ENCODE results near the gene C17orf114.
A peak's percentile ranks its signal among the peaks of the same experiment; 100 is the strongest.

Gene C17orf114

DNA sequence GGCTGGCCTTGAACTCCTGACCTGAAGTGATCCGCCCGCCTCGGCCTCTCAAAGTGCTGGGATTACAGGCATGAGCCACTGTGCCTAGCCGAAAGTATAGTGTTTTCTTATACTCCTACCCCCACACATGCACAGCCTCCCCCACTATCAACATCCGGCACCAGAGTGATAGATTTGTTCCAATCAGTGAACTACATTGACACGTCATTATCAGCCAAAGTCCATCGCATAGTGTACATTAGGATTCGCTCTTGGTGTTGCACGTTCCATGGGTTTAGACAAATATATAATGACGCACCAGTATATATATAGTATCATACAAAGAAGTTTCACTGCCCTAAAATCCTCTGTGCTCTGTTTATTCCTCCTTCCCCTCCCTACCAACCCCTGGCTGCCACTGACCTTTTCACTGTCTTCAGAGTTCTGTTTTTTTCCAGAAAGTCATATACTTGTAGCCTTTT lies 42.3 kb downstream of the C17orf114 start (continued):
- no peak for TF ChIP-seq RFX5 (IDR thresholded peaks at IDR 0.05; ENCODE audit: low read depth, low read length)
- peak; percentile 49; the same call in 1 of the 2 replicates for TF ChIP-seq HNF1A (IDR thresholded peaks at IDR 0.05; ENCODE audit: low read depth)
- TF ChIP-seq HNF1A (CRISPR knock-in tag; IDR thresholded peaks at IDR 0.05; ENCODE audit: borderline replicate concordance), result peak; percentile 76; the same call in 1 of the 2 replicates
- peak; percentile 45; the same call in 1 of the 2 replicates for TF ChIP-seq KAT7 (CRISPR knock-in tag; IDR thresholded peaks at IDR 0.05; ENCODE audit: borderline replicate concordance)
- TF ChIP-seq ETV5 (CRISPR knock-in tag; IDR thresholded peaks at IDR 0.05; ENCODE audit: borderline replicate concordance), result peak; percentile 99
- TF ChIP-seq MEIS2 (CRISPR knock-in tag; IDR thresholded peaks at IDR 0.05), result peak; percentile 84
- TF ChIP-seq ZNF274 (CRISPR knock-in tag; IDR thresholded peaks at IDR 0.05), result no peak
- peak; percentile 82 for TF ChIP-seq FOXA1 (IDR thresholded peaks at IDR 0.05)
- TF ChIP-seq FOXA1 (CRISPR knock-in tag; IDR thresholded peaks at IDR 0.05), result peak; percentile 97
- TF ChIP-seq SUZ12 (IDR thresholded peaks at IDR 0.05; ENCODE audit: low read depth, low read length), result no peak
- 0 out of 2 replicates have a peak, but pooled peaks have one; percentile 37 for TF ChIP-seq NAIF1 (CRISPR knock-in tag; IDR thresholded peaks at IDR 0.05; ENCODE audit: borderline replicate concordance)
- TF ChIP-seq MED8 (CRISPR knock-in tag; IDR thresholded peaks at IDR 0.05; ENCODE audit: insufficient replicate concordance), result no peak
- no peak for TF ChIP-seq ZNF333 (CRISPR knock-in tag; IDR thresholded peaks at IDR 0.05; ENCODE audit: borderline replicate concordance)
- TF ChIP-seq SIX4 (CRISPR knock-in tag; IDR thresholded peaks at IDR 0.05), result no peak
- TF ChIP-seq KIAA2018 (CRISPR knock-in tag; IDR thresholded peaks at IDR 0.05; ENCODE audit: borderline replicate concordance), result no peak
- TF ChIP-seq HDAC2 (CRISPR knock-in tag; IDR thresholded peaks at IDR 0.05), result peak; percentile 91
- TF ChIP-seq GATA4 (IDR thresholded peaks at IDR 0.05; ENCODE audit: borderline replicate concordance, low read depth), result peak; percentile 77; the same call in 1 of the 2 replicates
- TF ChIP-seq ZNF18 (CRISPR knock-in tag; IDR thresholded peaks at IDR 0.05; ENCODE audit: insufficient replicate concordance), result no peak
